LNCaP clone FGC (cell line): ENCODE data around the gene GRHL1.

Experiments used
- DNase-seq: peaks from one replicate; pipeline ENCODE4 v3.0.0-alpha.2; 2011; ENCODE audit warnings: low read depth
- H3K4me3 ChIP-seq: 2 replicates; pipeline ENCODE4 v1.5.1; 2011; ENCODE audit warnings: mild to moderate bottlenecking, low read depth, low read length, control low read depth
- TF ChIP-seq, protein P1 (sequence below): IDR thresholded peaks from 2 replicates; pipeline ENCODE4 v1.5.1; 2012; ENCODE audit warnings: mild to moderate bottlenecking; ENCODE audit not compliant: control insufficient read depth, insufficient read depth; ENCODE audit errors: extremely low read depth

The GRHL1 gene

DNA sequence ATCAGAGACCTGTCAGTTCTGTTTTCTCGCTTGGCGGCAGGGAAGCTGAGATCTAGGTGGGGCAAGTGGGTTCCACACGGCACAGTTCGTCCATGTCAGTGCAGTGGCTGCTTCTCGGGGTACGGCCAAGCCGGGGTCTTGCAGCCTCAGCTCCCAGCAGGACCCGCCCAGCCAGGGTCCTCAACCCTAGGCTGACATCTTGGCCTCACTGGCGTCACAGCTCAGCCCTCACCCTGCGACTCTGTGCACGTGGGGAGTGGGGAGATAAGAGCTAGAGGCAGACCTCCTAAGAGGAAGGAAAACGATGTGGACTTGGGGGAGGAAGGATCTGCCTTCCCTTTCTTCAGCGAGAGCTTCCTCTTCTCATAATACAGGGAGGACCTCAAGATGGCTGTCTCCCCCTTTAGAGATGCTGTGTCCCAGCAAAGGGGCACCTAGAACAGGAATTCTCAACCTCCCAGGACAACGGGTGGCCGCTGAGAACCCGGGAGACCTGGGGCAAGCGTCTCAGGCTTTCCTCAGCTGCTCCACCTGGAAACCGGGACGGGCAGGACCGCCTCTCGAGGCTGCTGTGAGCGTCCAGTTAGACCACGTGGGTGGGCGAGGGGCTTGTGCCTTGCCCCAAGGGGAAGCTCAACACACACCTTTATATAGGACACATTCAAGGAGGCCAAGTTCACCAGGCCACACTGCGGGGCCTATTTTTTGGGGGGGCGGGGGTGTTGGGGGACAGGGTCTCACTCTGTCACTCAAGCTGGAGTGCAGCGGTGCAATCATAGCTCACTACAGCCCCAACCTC is 68.3 kb downstream of the GRHL1 start:
- DNase-seq = no peak
- TF ChIP-seq, protein P1, sequence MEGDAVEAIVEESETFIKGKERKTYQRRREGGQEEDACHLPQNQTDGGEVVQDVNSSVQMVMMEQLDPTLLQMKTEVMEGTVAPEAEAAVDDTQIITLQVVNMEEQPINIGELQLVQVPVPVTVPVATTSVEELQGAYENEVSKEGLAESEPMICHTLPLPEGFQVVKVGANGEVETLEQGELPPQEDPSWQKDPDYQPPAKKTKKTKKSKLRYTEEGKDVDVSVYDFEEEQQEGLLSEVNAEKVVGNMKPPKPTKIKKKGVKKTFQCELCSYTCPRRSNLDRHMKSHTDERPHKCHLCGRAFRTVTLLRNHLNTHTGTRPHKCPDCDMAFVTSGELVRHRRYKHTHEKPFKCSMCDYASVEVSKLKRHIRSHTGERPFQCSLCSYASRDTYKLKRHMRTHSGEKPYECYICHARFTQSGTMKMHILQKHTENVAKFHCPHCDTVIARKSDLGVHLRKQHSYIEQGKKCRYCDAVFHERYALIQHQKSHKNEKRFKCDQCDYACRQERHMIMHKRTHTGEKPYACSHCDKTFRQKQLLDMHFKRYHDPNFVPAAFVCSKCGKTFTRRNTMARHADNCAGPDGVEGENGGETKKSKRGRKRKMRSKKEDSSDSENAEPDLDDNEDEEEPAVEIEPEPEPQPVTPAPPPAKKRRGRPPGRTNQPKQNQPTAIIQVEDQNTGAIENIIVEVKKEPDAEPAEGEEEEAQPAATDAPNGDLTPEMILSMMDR = no peak
- H3K4me3 ChIP-seq = no peak overlapping the region

DNA sequence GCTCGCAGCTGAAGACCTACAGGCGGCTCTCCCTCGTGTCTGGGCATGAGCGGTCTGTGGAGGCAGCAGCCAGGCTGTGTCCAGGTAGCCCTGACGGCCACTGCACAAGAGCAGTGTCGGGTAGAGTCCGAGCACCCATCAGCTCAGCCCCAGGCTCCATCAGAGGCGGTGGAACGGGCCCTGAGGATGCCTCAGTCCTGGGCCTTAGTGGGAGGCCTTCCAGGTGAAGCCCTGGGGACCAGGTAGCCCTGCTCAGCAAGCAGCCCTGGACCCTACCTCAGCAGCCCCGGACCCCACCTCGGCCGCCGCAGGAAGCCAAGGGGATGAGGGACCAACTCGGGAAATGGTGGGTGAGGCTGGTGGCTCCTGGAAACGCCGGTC is 70.5 kb downstream of the GRHL1 start:
- H3K4me3 ChIP-seq = no peak overlapping the region
- TF ChIP-seq, protein P1 = no peak
- DNase-seq = no peak

DNA sequence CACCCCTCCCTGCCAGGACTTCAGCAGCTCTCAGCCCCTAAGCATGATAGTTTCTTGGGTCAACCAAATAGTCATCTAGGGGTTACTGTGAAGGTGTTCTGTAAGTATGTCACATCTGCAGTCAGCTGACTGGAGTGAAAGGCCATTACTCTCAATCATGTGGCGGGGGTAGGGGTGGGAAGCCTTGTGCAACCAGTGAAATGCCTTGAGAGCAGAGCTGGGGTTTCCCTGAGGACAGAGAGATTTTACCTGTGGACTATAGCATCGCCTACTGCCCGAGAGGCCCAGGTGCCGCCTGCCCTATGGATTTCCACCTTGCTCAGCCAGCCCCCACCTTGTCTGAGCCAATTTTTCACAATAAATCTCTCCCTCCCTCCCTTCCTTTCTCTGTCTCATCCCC is 71.0 kb downstream of the GRHL1 start:
- H3K4me3 ChIP-seq = no peak overlapping the region
- no peak for DNase-seq
- TF ChIP-seq, protein P1 = no peak

DNA sequence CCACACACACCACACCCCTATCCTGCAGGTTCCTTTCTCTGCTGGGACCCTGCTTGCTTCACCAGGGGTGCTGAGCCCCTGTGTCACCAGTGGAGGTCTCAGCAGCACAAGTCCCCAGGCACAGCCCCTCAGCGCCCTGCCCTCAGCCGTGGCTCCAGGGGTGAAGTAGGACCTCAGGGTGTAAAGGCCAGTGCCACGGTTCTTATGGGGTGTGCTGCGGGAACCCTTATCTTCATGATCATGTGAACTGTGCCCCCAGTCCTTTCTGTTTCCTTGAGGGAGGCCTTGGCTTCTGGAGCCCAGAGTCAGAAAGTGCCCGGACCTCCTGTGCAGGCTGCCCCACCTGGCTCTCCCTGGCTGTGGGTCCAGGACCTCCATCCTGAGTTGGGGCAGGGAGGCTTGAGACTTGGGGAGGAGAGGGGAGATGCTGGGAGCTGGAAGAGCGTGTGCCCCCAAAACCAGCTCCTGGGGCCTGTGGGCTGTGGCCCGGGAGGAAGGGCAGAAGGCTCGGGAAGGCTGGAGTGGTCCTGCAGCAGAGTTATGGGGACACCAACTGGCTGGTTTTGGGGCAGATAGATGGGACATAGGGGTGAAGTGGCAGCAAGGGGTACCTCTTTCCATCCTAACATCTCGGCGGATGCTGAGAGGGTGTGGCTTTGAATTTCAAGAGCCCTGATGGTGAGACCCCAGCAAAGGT is 71.6 kb downstream of the GRHL1 start:
- no peak overlapping the region for H3K4me3 ChIP-seq
- TF ChIP-seq, protein P1 = no peak
- no peak for DNase-seq

DNA sequence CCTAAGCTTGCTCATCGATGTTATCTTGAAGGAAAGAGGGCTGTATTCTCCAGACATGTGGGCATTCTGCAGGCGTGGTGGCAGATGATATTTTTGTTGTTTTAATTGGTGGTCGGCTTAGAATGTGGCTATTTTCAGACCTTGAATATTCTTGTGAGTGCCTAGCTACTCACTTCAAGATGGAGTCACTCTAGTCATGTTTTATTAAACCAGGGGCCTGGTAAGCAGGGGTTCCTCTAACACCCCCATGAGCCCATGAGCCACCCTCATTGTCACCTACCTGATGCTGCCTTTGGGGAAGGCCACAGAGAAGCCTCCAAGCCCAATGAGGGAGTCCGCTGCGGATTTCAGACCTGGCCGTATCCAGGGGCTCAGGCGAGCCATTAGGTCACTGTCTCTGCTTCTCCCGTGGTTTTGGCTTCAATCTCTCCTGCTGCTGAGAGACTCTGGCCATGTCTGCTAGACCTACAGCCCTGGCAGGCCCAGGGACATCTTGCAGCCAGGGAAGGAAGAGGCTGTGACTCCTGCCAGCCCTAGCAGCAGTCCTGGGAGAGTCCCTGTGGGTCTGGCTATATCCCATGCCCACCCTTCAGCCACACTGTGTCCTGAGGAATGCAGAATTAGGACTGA is 75.6 kb downstream of the GRHL1 start:
- DNase-seq = no peak
- TF ChIP-seq, protein P1 = no peak

DNA sequence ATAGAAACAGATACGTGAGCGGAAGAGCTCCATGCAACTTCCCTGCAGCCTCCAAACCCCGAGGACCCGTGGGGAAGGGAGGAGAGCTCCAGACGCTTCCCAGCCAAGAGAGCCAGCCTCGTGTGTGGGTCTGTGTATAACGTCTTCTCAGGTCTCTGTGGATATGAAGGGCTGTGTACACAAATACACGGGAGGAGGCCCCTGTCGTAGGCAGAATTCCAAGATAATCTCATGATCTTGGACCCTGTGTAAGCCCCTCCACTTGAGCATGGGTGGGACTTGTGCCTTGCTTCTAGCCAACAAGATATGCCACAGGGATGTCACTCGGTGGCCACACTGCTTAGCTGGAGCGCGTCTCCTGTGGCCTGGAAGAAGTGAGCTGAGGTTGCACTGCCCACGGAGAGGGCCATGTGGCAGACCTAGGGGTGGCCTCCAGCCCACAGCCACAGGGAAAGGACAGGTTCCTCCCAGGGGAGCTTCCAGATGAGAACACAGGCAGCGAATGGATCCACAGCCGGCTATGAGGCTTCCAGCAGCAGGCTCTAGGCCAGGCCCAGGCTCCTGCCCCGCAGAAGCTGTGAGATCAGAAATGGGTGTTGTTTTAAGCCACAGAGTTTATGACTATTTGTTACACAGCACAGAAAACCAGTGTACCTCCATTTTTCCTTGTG is 76.3 kb downstream of the GRHL1 start:
- TF ChIP-seq, protein P1 = no peak
- DNase-seq = no peak
- H3K4me3 ChIP-seq = no peak overlapping the region

More for the DNA sequence above, 75.6 kb downstream of the GRHL1 start:
- H3K4me3 ChIP-seq = no peak overlapping the region
